KMS-11 (cell line): Measurements from ENCODE around the gene JAKMIP3.

Source experiments
- H2AFZ ChIP-seq: fragments of 200-600 bp; sonication (generic); 2 replicates; pipeline ENCODE4 v1.6.1; 2016; ENCODE audit warnings: antibody characterized with exemption, mixed run types, low read depth
- H3K27ac ChIP-seq: fragments of 200-600 bp; sonication (generic); 2 replicates; pipeline ENCODE4 v1.6.1; 2016; ENCODE audit warnings: mild to moderate bottlenecking, mixed run types
- H3K27me3 ChIP-seq: fragments of 200-600 bp; sonication (generic); 2 replicates; pipeline ENCODE4 v1.6.1; 2017; ENCODE audit warnings: mild to moderate bottlenecking, low read depth, mixed run types, moderate library complexity; ENCODE audit not compliant: insufficient read depth
- H3K36me3 ChIP-seq: fragments of 200-600 bp; sonication (generic); 2 replicates; pipeline ENCODE4 v1.6.1; 2017; ENCODE audit warnings: mild to moderate bottlenecking, mixed run types; ENCODE audit not compliant: insufficient read depth
- H3K4me1 ChIP-seq: fragments of 200-600 bp; sonication (generic); 2 replicates; pipeline ENCODE4 v1.6.1; 2016; ENCODE audit warnings: mild to moderate bottlenecking, low read depth, mixed run types; ENCODE audit not compliant: poor library complexity, severe bottlenecking
- H3K4me2 ChIP-seq: fragments of 200-600 bp; sonication (generic); 2 replicates; pipeline ENCODE4 v1.7.0; 2016; ENCODE audit warnings: mild to moderate bottlenecking, mixed run types
- H3K4me3 ChIP-seq: fragments of 200-600 bp; sonication (generic); IDR thresholded peaks from 2 replicates; pipeline ENCODE4 v1.6.1; 2017; ENCODE audit warnings: low read depth, low read length, mixed read lengths; ENCODE audit not compliant: insufficient read depth
- H3K79me2 ChIP-seq: fragments of 200-600 bp; sonication (generic); 2 replicates; pipeline ENCODE4 v1.6.1; 2016; ENCODE audit warnings: low read depth, mixed run types; ENCODE audit not compliant: insufficient read depth
- H3K9ac ChIP-seq: fragments of 200-600 bp; sonication (generic); 2 replicates; pipeline ENCODE4 v1.6.1; 2016; ENCODE audit warnings: mild to moderate bottlenecking, mixed run types
- H4K20me1 ChIP-seq: fragments of 200-600 bp; sonication (generic); 2 replicates; pipeline ENCODE4 v1.6.1; 2016; ENCODE audit warnings: mild to moderate bottlenecking, mixed run types; ENCODE audit not compliant: insufficient read depth
- TF ChIP-seq, protein P1 (sequence below): fragments of 200-600 bp; sonication (generic); conservative IDR thresholded peaks from 2 replicates; pipeline ENCODE4 v1.6.1; 2017; ENCODE audit warnings: low read depth, mild to moderate bottlenecking, antibody characterized with exemption, low read length, moderate library complexity, mixed read lengths

The JAKMIP3 gene

DNA sequence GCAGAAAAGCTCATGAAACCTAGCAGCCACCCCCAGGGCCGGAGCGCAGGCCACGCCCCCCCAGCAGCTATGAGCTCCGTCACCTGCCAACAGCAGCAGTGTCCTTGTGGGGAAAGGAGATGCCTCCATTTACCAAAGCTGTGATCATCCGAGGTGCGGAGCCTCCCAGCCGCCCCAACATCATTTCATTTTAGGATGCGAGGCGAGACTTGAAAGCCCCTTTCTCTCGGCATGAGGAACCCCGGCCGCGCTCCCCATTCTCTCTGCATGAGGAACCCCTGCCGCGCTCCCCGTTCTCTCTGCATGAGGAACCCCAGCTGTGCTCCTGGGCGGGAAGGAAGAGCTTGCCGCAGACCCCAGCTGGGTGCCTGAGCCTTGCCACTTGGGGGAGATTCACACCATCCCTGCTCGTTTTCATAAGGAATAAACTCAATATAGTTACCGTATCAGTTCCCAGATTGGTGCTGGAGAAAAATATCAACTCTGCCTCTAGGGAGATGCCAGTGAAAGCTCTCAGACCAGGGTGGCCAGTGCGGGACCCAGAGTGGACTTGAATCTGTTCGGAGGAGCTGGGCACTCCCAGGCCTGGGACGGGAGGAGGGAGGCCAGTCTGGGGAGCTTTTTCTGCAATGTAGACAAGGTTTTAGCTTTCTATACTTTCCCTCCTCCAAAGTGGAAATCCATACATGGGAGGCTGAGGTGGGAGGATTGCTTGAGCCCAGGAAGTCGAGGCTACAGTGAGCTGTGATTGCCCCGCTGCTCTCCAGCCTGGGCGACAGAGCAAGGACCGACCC lies 35.0 kb downstream of the JAKMIP3 start:
- no peaks in the 10 kb centered on the region for H3K79me2 ChIP-seq
- no peak overlapping the region for H3K9ac ChIP-seq
- H3K4me2 ChIP-seq: no peak overlapping the region
- TF ChIP-seq, protein P1, sequence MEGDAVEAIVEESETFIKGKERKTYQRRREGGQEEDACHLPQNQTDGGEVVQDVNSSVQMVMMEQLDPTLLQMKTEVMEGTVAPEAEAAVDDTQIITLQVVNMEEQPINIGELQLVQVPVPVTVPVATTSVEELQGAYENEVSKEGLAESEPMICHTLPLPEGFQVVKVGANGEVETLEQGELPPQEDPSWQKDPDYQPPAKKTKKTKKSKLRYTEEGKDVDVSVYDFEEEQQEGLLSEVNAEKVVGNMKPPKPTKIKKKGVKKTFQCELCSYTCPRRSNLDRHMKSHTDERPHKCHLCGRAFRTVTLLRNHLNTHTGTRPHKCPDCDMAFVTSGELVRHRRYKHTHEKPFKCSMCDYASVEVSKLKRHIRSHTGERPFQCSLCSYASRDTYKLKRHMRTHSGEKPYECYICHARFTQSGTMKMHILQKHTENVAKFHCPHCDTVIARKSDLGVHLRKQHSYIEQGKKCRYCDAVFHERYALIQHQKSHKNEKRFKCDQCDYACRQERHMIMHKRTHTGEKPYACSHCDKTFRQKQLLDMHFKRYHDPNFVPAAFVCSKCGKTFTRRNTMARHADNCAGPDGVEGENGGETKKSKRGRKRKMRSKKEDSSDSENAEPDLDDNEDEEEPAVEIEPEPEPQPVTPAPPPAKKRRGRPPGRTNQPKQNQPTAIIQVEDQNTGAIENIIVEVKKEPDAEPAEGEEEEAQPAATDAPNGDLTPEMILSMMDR: no peak
- no peaks in the 10 kb centered on the region for H3K4me1 ChIP-seq
- H2AFZ ChIP-seq: no peak overlapping the region
- H3K27ac ChIP-seq: no peak overlapping the region
- H3K27me3 ChIP-seq: peaks cover 6% of the 10 kb centered on the region; the same call in 1 of the 2 replicates
- no peaks in the 10 kb centered on the region for H4K20me1 ChIP-seq
- no peaks in the 10 kb centered on the region for H3K36me3 ChIP-seq
- H3K4me3 ChIP-seq: no peak overlapping the region

DNA sequence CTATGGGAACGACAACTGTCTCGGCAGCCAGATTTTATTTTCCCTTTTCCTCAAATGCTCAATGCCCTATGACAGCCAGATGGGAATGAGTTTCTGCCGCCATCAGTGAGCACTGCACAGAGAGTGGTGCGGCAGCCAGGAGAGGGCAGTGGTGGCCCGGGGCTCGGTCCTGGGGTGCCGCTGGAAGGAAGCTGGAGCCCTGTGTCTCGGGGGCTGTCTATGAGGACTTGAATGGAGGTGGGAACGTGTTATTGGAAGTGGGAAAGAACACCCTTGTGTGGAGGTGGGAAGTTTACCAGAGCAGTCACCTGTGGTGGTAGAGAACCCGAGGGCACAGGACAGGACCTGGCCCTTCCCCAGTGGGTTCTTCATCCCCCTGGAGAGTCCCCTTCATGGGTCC lies 35.8 kb downstream of the JAKMIP3 start:
- no peak overlapping the region for H3K9ac ChIP-seq
- H3K4me2 ChIP-seq: no peak overlapping the region
- no peak overlapping the region for H2AFZ ChIP-seq
- no peaks in the 10 kb centered on the region for H3K79me2 ChIP-seq
- no peaks in the 10 kb centered on the region for H3K4me1 ChIP-seq
- H3K27me3 ChIP-seq: peaks cover 6% of the 10 kb centered on the region; the same call in 1 of the 2 replicates
- no peaks in the 10 kb centered on the region for H3K36me3 ChIP-seq
- TF ChIP-seq, protein P1: no peak
- H3K27ac ChIP-seq: no peak overlapping the region
- H3K4me3 ChIP-seq: no peak overlapping the region
- no peaks in the 10 kb centered on the region for H4K20me1 ChIP-seq

DNA sequence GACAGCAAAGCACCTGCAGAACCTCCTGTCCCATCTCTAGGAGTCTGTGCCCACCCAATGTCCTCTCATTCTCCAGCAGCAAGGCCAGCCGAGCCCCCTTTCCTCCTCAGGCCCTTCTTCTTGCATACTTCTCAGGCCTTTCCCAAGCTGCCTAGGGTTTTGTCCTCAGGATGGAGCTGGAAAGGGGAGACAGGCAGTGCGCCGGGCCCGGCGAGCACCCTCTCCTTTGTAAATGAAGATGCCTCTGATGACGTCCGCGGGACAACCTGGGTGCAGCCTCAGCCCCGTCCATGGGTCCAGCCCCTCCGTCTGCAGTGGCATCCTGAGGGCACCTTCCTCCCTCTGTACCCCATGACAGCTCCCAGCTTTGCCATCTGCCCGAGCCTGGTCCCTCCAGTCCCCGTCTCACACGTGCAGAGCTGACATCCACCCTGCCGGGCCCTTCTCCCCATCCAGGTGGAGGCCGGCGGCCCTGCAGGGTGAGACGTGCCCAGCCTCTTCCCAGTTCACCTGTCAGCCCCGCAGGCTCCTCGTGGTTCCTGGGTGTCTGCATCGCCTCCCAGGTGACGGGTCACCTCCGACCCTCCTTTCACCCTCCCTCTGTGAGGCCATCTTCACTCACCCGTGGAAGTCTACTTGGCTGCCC lies 36.4 kb downstream of the JAKMIP3 start:
- Histone ChIP-seq H3K9ac (no peak overlapping the region), H3K27ac (no peak overlapping the region), H3K4me2 (no peak overlapping the region), H2AFZ (no peak overlapping the region), H4K20me1 (no peaks in the 10 kb centered on the region), H3K27me3 (peaks cover 2% of the 10 kb centered on the region; the same call in 1 of the 2 replicates), H3K79me2 (no peaks in the 10 kb centered on the region), H3K4me1 (no peaks in the 10 kb centered on the region), H3K4me3 (no peak overlapping the region), H3K36me3 (no peaks in the 10 kb centered on the region)
- TF ChIP-seq, protein P1: no peak

DNA sequence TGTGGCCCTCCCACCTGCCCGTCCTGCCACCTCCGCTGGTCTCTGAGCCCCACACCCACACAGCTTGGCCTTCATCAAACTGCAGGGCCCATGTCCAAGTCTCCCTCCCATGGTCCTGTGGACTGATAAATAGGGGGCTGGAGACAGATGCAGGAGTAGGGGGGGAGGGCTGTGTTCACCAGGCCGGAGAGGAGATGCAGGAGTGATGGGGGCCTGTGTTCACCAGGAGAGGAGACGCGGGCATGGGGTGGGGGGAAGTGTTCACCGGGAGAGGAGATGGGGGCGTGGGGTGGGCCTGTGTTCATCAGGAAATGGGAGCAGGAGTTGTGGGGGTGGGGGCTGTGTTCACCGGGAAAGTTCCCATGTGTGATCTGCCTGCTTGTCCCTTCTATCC lies 37.0 kb downstream of the JAKMIP3 start:
- Histone ChIP-seq H2AFZ (no peak overlapping the region), H3K4me1 (no peaks in the 10 kb centered on the region), H3K79me2 (no peaks in the 10 kb centered on the region), H4K20me1 (no peaks in the 10 kb centered on the region), H3K36me3 (no peaks in the 10 kb centered on the region), H3K9ac (no peak overlapping the region), H3K4me2 (no peak overlapping the region), H3K27me3 (no peaks in the 10 kb centered on the region), H3K4me3 (no peak overlapping the region), H3K27ac (no peak overlapping the region)
- TF ChIP-seq, protein P1: no peak
